Fibroblast of lung (primary cell): Measurements from ENCODE around the gene TSACC. TPM values are rescaled to one million over a fixed set of nuclear protein-coding genes. Genes with fewer than 3 reads are reported as not detected.

Experiments
- DNase-seq, 2 donors: peaks; one replicate each; pipeline versions ENCODE4 v3.0.0 to v3.0.0-alpha.2; 2010; ENCODE audit warnings: low read depth in 2 of 2
- H2AFZ ChIP-seq: 2 replicates; pipeline ENCODE4 v1.5.1; 2012; ENCODE audit warnings: low read length, control low read depth, inconsistent platforms
- H3K27ac ChIP-seq: 2 replicates; pipeline ENCODE4 v1.5.1; 2011; ENCODE audit warnings: low read length, control low read depth; ENCODE audit not compliant: insufficient read depth
- H3K27me3 ChIP-seq: 2 replicates; pipeline ENCODE4 v1.5.1; 2011; ENCODE audit warnings: mild to moderate bottlenecking, low read length; ENCODE audit not compliant: control insufficient read depth, insufficient read depth
- H3K36me3 ChIP-seq: 2 replicates; pipeline ENCODE4 v1.5.1; 2011; ENCODE audit warnings: low read length; ENCODE audit not compliant: control insufficient read depth, insufficient read depth
- H3K4me1 ChIP-seq: 2 replicates; pipeline ENCODE4 v1.5.1; 2011; ENCODE audit warnings: low read length; ENCODE audit not compliant: control insufficient read depth, insufficient read depth; ENCODE audit errors: extremely low read depth
- H3K4me2 ChIP-seq: 2 replicates; pipeline ENCODE4 v1.5.1; 2011; ENCODE audit warnings: low read length, control low read depth; ENCODE audit not compliant: insufficient read depth; ENCODE audit errors: extremely low read depth
- H3K4me3 ChIP-seq, 4 experiments: fragments of 200-600 bp in 1 of 4; sonication (generic) in 1 of 4; replicated peaks in 1 of 4; 2 replicates each; pipeline ENCODE4 v1.5.1; 2011 to 2016; ENCODE audit warnings: low read length in 4 of 4, low read depth in 3 of 4, mild to moderate bottlenecking in 3 of 4, control low read depth in 2 of 4, inconsistent platforms in 1 of 4, mixed read lengths in 1 of 4; ENCODE audit not compliant: insufficient read depth in 1 of 4; ENCODE audit errors: control extremely low read depth in 1 of 4
- H3K79me2 ChIP-seq: 2 replicates; pipeline ENCODE4 v1.5.1; 2012; ENCODE audit warnings: mild to moderate bottlenecking, low read length, inconsistent platforms; ENCODE audit not compliant: control insufficient read depth, insufficient read depth
- H3K9ac ChIP-seq: 2 replicates; pipeline ENCODE4 v1.5.1; 2011; ENCODE audit warnings: mild to moderate bottlenecking, low read length, control low read depth; ENCODE audit not compliant: insufficient read depth
- H3K9me3 ChIP-seq: 2 replicates; pipeline ENCODE4 v1.5.1; 2012; ENCODE audit warnings: low read depth, low read length; ENCODE audit not compliant: control insufficient read depth, insufficient read depth
- H4K20me1 ChIP-seq: 2 replicates; pipeline ENCODE4 v1.5.1; 2011; ENCODE audit warnings: low read length; ENCODE audit not compliant: control insufficient read depth, insufficient read depth; ENCODE audit errors: extremely low read depth
- CTCF ChIP-seq, 2 donors: IDR thresholded peaks in 1 of 2; conservative IDR thresholded peaks in 1 of 2; 1 replicate in 1 of 2; 2 replicates in 1 of 2; pipeline ENCODE4 v1.5.1; 2011 to 2012; ENCODE audit warnings: low read length in 2 of 2, control low read depth in 1 of 2, inconsistent platforms in 1 of 2, low read depth in 1 of 2, mild to moderate bottlenecking in 1 of 2
- EZH2 ChIP-seq: IDR thresholded peaks from 2 replicates; pipeline ENCODE4 v1.5.1; 2012; ENCODE audit warnings: low read length, control low read depth, mild to moderate bottlenecking; ENCODE audit errors: missing control alignments
- polyA plus RNA-seq, 2 donors: library from polyadenylated mRNA; depleted of rRNA in 1 of 2; stranded (reverse) in 1 of 2; unstranded in 1 of 2; fragments of >200 nt; gene quantifications; 2 replicates each; pipeline ENCODE4 v1.2.1, GENCODE V29; 2011 to 2012; ENCODE audit warnings: missing spikeins in 1 of 2
- total RNA-seq: library from RNA; depleted of rRNA; stranded (reverse); fragments of >200 nt; gene quantifications from 2 replicates; pipeline ENCODE4 v1.2.1, GENCODE V29; 2014

Gene TSACC
- total and polyA plus RNA-seq, 2 donors (not counting 1 experiment from before 2014, with no cell fraction given) = 0.50 to 0.54 TPM

GRCh38 chr1:156373546-156373945 lies 35.2 kb downstream of the TSACC start:
- DNase-seq = no peak
- peaks cover 16% of the 10 kb centered on the region for H3K27me3 ChIP-seq
- H3K9ac ChIP-seq = no peak overlapping the region
- no peaks in the 10 kb centered on the region for H3K4me1 ChIP-seq
- H2AFZ ChIP-seq = no peak overlapping the region
- H3K27ac ChIP-seq = no peak overlapping the region
- H3K9me3 ChIP-seq = no peaks in the 10 kb centered on the region
- H3K4me2 ChIP-seq = no peak overlapping the region
- no peaks in the 10 kb centered on the region for H4K20me1 ChIP-seq
- H3K4me3 ChIP-seq = no peak overlapping the region
- TF ChIP-seq CTCF (conservative IDR thresholded peaks at IDR 0.05 in 1 of 2, IDR thresholded peaks at IDR 0.05 in 1 of 2; ENCODE audit: low read depth in 1 of 2, low read length in 2 of 2) (no peak), EZH2 (no peak)
- H3K36me3 ChIP-seq = no peaks in the 10 kb centered on the region
- no peaks in the 10 kb centered on the region for H3K79me2 ChIP-seq

- no peak overlapping the region for H2AFZ ChIP-seq
- H3K9ac ChIP-seq = no peak overlapping the region
- H3K4me3 ChIP-seq = no peak overlapping the region
- no peak overlapping the region for H3K27ac ChIP-seq
- TF ChIP-seq EZH2 = no peak
- no peak for TF ChIP-seq CTCF (conservative IDR thresholded peaks at IDR 0.05 in 1 of 2, IDR thresholded peaks at IDR 0.05 in 1 of 2; ENCODE audit: low read depth in 1 of 2, low read length in 2 of 2)
- peaks cover 4% of the 10 kb centered on the region for H3K27me3 ChIP-seq
- no peaks in the 10 kb centered on the region for H3K9me3 ChIP-seq
- H3K79me2 ChIP-seq = no peaks in the 10 kb centered on the region
- no peaks in the 10 kb centered on the region for H3K36me3 ChIP-seq
- H4K20me1 ChIP-seq = no peaks in the 10 kb centered on the region
- H3K4me2 ChIP-seq = no peak overlapping the region
- H3K4me1 ChIP-seq = no peaks in the 10 kb centered on the region
- peak in 1 of 2 donors; percentile 9 for DNase-seq
These were observed 37.8 kb downstream of the TSACC start for GRCh38 chr1:156376146-156376545.

GRCh38 chr1:156376958-156377919 lies 38.9 kb downstream of the TSACC start:
- Histone ChIP-seq H4K20me1 (no peaks in the 10 kb centered on the region), H3K79me2 (no peaks in the 10 kb centered on the region), H2AFZ (no peak overlapping the region), H3K9me3 (no peaks in the 10 kb centered on the region), H3K27me3 (peaks cover 4% of the 10 kb centered on the region), H3K4me3 (no peak overlapping the region), H3K36me3 (no peaks in the 10 kb centered on the region), H3K4me2 (no peak overlapping the region), H3K27ac (no peak overlapping the region), H3K9ac (no peak overlapping the region), H3K4me1 (no peaks in the 10 kb centered on the region)
- TF ChIP-seq CTCF (conservative IDR thresholded peaks at IDR 0.05 in 1 of 2, IDR thresholded peaks at IDR 0.05 in 1 of 2; ENCODE audit: low read depth in 1 of 2, low read length in 2 of 2) = no peak
- no peak for TF ChIP-seq EZH2
- no peak for DNase-seq
